RWPE2 (cell line): ENCODE results near the gene VTI1A.

ENCODE experiments used
- ATAC-seq: fragments of 200-7000 bp; cut with Tn5 transposase; 3 replicates; pipeline ENCODE4 v1.9.1; 2021; ENCODE audit warnings: low read depth
- DNase-seq: peaks from one replicate; pipeline ENCODE4 v3.0.0-alpha.2; 2020; ENCODE audit warnings: low spot score
- H3K27ac ChIP-seq: fragments of 450-650 bp; 2 replicates; pipeline ENCODE4 v1.5.1; 2017; ENCODE audit warnings: mild to moderate bottlenecking; ENCODE audit not compliant: poor library complexity, severe bottlenecking
- H3K27me3 ChIP-seq: fragments of 250-450 bp; sonication (Bioruptor Pico); 2 replicates; pipeline ENCODE4 v1.5.1; 2021; ENCODE audit warnings: mild to moderate bottlenecking, moderate library complexity; ENCODE audit not compliant: insufficient read depth, poor library complexity, severe bottlenecking
- H3K36me3 ChIP-seq: fragments of 250-450 bp; sonication (Bioruptor Pico); 2 replicates; pipeline ENCODE4 v1.5.1; 2020; ENCODE audit warnings: low read depth, mild to moderate bottlenecking, moderate library complexity
- H3K4me1 ChIP-seq: fragments of 250-450 bp; sonication (Bioruptor Pico); 2 replicates; pipeline ENCODE4 v1.5.1; 2021; ENCODE audit warnings: mild to moderate bottlenecking, moderate library complexity; ENCODE audit not compliant: insufficient read depth, poor library complexity, severe bottlenecking
- H3K4me3 ChIP-seq: fragments of 250-450 bp; sonication (Bioruptor Pico); 2 replicates; pipeline ENCODE4 v1.5.1; 2021; ENCODE audit warnings: mild to moderate bottlenecking, moderate library complexity; ENCODE audit not compliant: severe bottlenecking
- H3K9me3 ChIP-seq: fragments of 250-450 bp; sonication (Bioruptor Pico); 2 replicates; pipeline ENCODE4 v1.5.1; 2021; ENCODE audit warnings: mild to moderate bottlenecking, moderate library complexity; ENCODE audit not compliant: severe bottlenecking
- TF ChIP-seq, protein P1 (sequence below): fragments of 450-650 bp; IDR thresholded peaks from one replicate; pipeline ENCODE4 v1.5.1; 2017; ENCODE audit warnings: mild to moderate bottlenecking, moderate library complexity; ENCODE audit not compliant: poor library complexity, severe bottlenecking

The VTI1A gene

GRCh38 chr10:112637901-112638300 lies 190.9 kb downstream of the VTI1A start:
- Histone ChIP-seq H3K9me3 (no peaks in the 10 kb centered on the region), H3K27me3 (no peaks in the 10 kb centered on the region), H3K4me1 (peaks cover 28% of the 10 kb centered on the region), H3K4me3 (no peak overlapping the region), H3K27ac (no peak overlapping the region), H3K36me3 (no peaks in the 10 kb centered on the region)
- TF ChIP-seq, protein P1, sequence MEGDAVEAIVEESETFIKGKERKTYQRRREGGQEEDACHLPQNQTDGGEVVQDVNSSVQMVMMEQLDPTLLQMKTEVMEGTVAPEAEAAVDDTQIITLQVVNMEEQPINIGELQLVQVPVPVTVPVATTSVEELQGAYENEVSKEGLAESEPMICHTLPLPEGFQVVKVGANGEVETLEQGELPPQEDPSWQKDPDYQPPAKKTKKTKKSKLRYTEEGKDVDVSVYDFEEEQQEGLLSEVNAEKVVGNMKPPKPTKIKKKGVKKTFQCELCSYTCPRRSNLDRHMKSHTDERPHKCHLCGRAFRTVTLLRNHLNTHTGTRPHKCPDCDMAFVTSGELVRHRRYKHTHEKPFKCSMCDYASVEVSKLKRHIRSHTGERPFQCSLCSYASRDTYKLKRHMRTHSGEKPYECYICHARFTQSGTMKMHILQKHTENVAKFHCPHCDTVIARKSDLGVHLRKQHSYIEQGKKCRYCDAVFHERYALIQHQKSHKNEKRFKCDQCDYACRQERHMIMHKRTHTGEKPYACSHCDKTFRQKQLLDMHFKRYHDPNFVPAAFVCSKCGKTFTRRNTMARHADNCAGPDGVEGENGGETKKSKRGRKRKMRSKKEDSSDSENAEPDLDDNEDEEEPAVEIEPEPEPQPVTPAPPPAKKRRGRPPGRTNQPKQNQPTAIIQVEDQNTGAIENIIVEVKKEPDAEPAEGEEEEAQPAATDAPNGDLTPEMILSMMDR, result no peak
- ATAC-seq (no peak), DNase-seq (no peak)

DNA sequence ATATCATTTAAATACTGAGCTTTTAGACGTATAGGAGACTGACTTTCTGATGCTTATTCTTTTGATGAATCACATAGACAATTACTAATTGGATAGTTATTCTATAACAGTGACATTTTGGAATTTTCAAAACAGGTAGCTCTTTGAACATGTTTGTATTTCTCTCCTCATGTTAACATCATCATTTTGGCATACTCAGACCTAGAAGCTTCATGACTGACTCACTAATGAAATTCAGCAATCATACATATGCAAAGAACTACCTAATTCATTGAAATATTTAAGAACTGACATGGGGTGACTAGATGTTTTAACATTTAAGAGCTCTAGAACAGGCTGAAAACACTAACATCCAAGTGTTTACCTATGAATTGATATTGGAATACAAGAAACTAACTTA lies 192.3 kb downstream of the VTI1A start:
- H3K27ac ChIP-seq, result peak overlapping the region; percentile 12

DNA sequence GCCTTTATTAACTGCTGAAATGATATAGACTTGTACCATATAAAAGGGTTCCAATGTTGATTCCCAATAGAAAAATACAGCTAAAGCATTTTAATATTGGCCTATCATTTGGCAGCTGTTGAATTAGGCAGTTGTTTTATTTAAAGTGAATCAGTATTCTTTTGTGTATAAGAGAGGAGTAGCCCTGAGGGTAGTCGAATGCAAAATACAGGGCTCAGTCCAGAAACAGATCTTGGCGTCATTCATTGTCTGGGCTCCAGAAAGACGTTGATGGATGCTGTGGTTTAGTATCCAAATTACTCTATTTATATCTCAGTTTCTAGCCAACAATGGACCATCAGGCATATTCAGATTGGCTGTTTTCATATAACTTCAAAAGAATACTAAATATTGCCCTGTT lies 193.6 kb downstream of the VTI1A start:
- TF ChIP-seq, protein P1, result no peak
- Histone ChIP-seq H3K4me1 (peaks cover 18% of the 10 kb centered on the region), H3K9me3 (no peaks in the 10 kb centered on the region), H3K36me3 (no peaks in the 10 kb centered on the region), H3K4me3 (no peak overlapping the region), H3K27me3 (no peaks in the 10 kb centered on the region), H3K27ac (no peak overlapping the region)
- DNase-seq (no peak), ATAC-seq (no peak)

More for the DNA sequence above, 192.3 kb downstream of the VTI1A start:
- TF ChIP-seq, protein P1, result no peak
- no peak for DNase-seq
- peak; percentile 90 for ATAC-seq
- Histone ChIP-seq H3K27me3 (no peaks in the 10 kb centered on the region), H3K4me3 (no peak overlapping the region), H3K4me1 (peaks cover 22% of the 10 kb centered on the region), H3K9me3 (no peaks in the 10 kb centered on the region), H3K36me3 (no peaks in the 10 kb centered on the region)

DNA sequence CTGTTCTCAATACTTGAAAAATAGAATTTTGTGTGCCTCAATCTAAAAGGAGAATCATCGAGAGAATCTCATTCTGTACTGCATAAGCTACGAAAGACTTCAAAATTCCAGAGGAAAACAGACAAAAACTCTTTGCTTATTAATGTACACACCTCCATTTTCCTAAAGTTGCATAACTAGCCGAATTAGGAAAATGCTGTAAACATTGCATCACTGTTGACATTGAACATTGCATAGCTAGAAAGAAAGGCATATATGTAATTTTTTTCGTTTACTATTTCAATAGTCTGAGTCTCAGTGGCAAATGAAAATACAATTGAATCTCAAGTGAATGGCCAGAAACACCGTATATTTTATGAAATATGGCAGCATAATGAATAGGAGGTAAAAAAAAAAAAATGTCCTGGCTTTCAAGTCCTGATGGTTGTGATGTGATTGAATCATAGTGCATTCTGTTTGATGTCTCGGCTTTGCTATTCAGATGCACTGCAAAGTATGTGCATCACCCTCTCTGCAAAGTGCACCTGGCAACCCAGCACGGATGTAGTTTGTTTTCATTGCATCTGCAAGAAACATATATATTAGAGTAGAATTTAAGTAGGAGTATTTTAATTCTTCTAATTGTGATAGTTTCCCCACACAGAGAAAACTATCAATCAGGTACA lies 196.7 kb downstream of the VTI1A start:
- ATAC-seq (no peak), DNase-seq (no peak)
- TF ChIP-seq, protein P1, result no peak
- Histone ChIP-seq H3K9me3 (no peaks in the 10 kb centered on the region), H3K27ac (no peak overlapping the region), H3K4me3 (no peak overlapping the region), H3K36me3 (no peaks in the 10 kb centered on the region), H3K27me3 (no peaks in the 10 kb centered on the region), H3K4me1 (peaks cover 17% of the 10 kb centered on the region)

DNA sequence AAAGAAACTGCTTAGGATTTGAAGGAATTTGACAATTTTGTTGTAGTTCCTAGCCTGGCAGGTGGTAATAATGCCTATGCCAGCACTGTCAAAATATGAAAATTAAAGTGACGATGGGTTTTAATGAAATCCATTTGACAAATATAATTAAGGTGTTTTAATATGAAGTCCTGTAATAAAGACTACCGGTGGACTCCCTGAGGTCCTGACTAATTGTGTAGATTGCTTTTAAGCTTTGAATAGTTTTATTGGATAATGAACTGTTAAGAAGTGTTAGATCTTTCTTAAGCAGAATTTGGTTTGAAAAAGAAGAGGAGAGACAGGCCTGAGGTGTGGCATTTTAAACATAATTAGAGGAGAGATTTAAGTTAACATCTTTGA lies 197.2 kb downstream of the VTI1A start:
- DNase-seq, result no peak
- no peaks in the 10 kb centered on the region for H3K9me3 ChIP-seq
- H3K36me3 ChIP-seq, result no peaks in the 10 kb centered on the region
- ATAC-seq, result no peak
- H3K4me3 ChIP-seq, result no peak overlapping the region
- H3K27ac ChIP-seq, result no peak overlapping the region
- TF ChIP-seq, protein P1, result no peak
- H3K4me1 ChIP-seq, result peaks cover 12% of the 10 kb centered on the region
- H3K27me3 ChIP-seq, result no peaks in the 10 kb centered on the region
